MM.1S (cell line): Measurements from ENCODE around the gene POMT2.

Experiments used
- DNase-seq: peaks from one replicate; pipeline ENCODE4 v3.0.0-alpha.2; 2015
- H2AFZ ChIP-seq: fragments of 300-600 bp; sonication (generic); 2 replicates; pipeline ENCODE4 v1.6.0; 2016; ENCODE audit warnings: antibody characterized with exemption, low read length
- H3F3A ChIP-seq: fragments of 300-600 bp; sonication (generic); 2 replicates; pipeline ENCODE4 v1.6.1; 2016; ENCODE audit warnings: mild to moderate bottlenecking, antibody characterized with exemption, low read length, moderate library complexity, mixed read lengths; ENCODE audit not compliant: insufficient read depth
- H3K27ac ChIP-seq: fragments of 300-600 bp; sonication (generic); 2 replicates; pipeline ENCODE4 v1.5.1; 2016; ENCODE audit warnings: mild to moderate bottlenecking, low read length
- H3K27me3 ChIP-seq: fragments of 300-600 bp; sonication (generic); replicated peaks from 2 replicates; pipeline ENCODE4 v1.6.0; 2016; ENCODE audit warnings: low read length; ENCODE audit not compliant: insufficient read depth
- H3K36me3 ChIP-seq: fragments of 300-600 bp; sonication (generic); replicated peaks from 2 replicates; pipeline ENCODE4 v1.6.1; 2016; ENCODE audit warnings: mild to moderate bottlenecking, low read length, mixed read lengths; ENCODE audit not compliant: insufficient read depth
- H3K4me1 ChIP-seq: fragments of 300-600 bp; sonication (generic); 2 replicates; pipeline ENCODE4 v1.6.1; 2016; ENCODE audit warnings: low read length, mixed read lengths
- H3K4me2 ChIP-seq: fragments of 300-600 bp; sonication (generic); 2 replicates; pipeline ENCODE4 v1.6.0; 2016; ENCODE audit warnings: low read depth, low read length
- H3K4me3 ChIP-seq: fragments of 300-600 bp; sonication (generic); 2 replicates; pipeline ENCODE4 v1.5.1; 2016; ENCODE audit warnings: low read length, mixed read lengths
- H3K79me2 ChIP-seq: fragments of 300-600 bp; sonication (generic); 2 replicates; pipeline ENCODE4 v1.6.1; 2016; ENCODE audit warnings: mixed run types, low read length, mixed read lengths
- H3K9ac ChIP-seq: fragments of 300-600 bp; sonication (generic); 2 replicates; pipeline ENCODE4 v1.6.1; 2016; ENCODE audit warnings: low read length, mixed read lengths
- H3K9me2 ChIP-seq: fragments of 300-600 bp; sonication (generic); replicated peaks from 2 replicates; pipeline ENCODE4 v1.6.1; 2016; ENCODE audit warnings: mild to moderate bottlenecking, low read length, mixed read lengths; ENCODE audit not compliant: insufficient read depth
- H3K9me3 ChIP-seq: fragments of 300-600 bp; sonication (generic); replicated peaks from 2 replicates; pipeline ENCODE4 v1.6.1; 2016; ENCODE audit warnings: mild to moderate bottlenecking, low read length, mixed read lengths; ENCODE audit not compliant: insufficient read depth
- H4K20me1 ChIP-seq: fragments of 300-600 bp; sonication (generic); 2 replicates; pipeline ENCODE4 v1.6.1; 2016; ENCODE audit warnings: mild to moderate bottlenecking, low read length, moderate library complexity, mixed read lengths; ENCODE audit not compliant: insufficient read depth
- CTCF ChIP-seq: fragments of 300-600 bp; sonication (generic); IDR thresholded peaks from 2 replicates; pipeline ENCODE4 v1.5.1; 2016; ENCODE audit warnings: antibody characterized with exemption, low read length, mixed read lengths
- EZH2 ChIP-seq: fragments of 300-600 bp; sonication (generic); optimal IDR thresholded peaks from 2 replicates; pipeline ENCODE3; 2017; ENCODE audit warnings: low read depth, mild to moderate bottlenecking, antibody characterized with exemption, low read length, mixed read lengths
- EZH2phosphoT487 ChIP-seq: fragments of 300-600 bp; sonication (generic); IDR thresholded peaks from 2 replicates; pipeline ENCODE4 v1.6.1; 2018; ENCODE audit warnings: antibody characterized with exemption, low read length

POMT2 gene

GRCh38 chr14:77313371-77313770 is 7.3 kb downstream of the POMT2 start:
- H3K9ac ChIP-seq: no peak overlapping the region
- no peaks in the 10 kb centered on the region for H3K79me2 ChIP-seq
- H3F3A ChIP-seq: no peaks in the 10 kb centered on the region
- H2AFZ ChIP-seq: no peak overlapping the region
- H3K4me1 ChIP-seq: peaks cover 5% of the 10 kb centered on the region; the same call in 1 of the 2 replicates
- H3K4me2 ChIP-seq: no peak overlapping the region
- H3K9me2 ChIP-seq: no peaks in the 10 kb centered on the region
- no peak overlapping the region for H3K4me3 ChIP-seq
- H4K20me1 ChIP-seq: no peaks in the 10 kb centered on the region
- H3K36me3 ChIP-seq: no peaks in the 10 kb centered on the region
- no peak for TF ChIP-seq EZH2
- TF ChIP-seq EZH2phosphoT487: no peak
- no peak for TF ChIP-seq CTCF
- H3K27me3 ChIP-seq: no peaks in the 10 kb centered on the region
- no peak overlapping the region for H3K27ac ChIP-seq
- DNase-seq: peak; percentile 40
- no peaks in the 10 kb centered on the region for H3K9me3 ChIP-seq

GRCh38 chr14:77311217-77311616 is 9.5 kb downstream of the POMT2 start:
- Histone ChIP-seq H3F3A (no peaks in the 10 kb centered on the region), H2AFZ (no peak overlapping the region), H3K27ac (no peak overlapping the region), H3K36me3 (no peaks in the 10 kb centered on the region), H3K4me3 (no peak overlapping the region), H3K9ac (no peak overlapping the region), H3K79me2 (no peaks in the 10 kb centered on the region), H4K20me1 (no peaks in the 10 kb centered on the region), H3K4me2 (no peak overlapping the region), H3K9me2 (no peaks in the 10 kb centered on the region), H3K27me3 (no peaks in the 10 kb centered on the region), H3K4me1 (peaks cover 5% of the 10 kb centered on the region; the same call in 1 of the 2 replicates), H3K9me3 (no peaks in the 10 kb centered on the region)
- TF ChIP-seq EZH2: no peak
- no peak for TF ChIP-seq EZH2phosphoT487
- TF ChIP-seq CTCF: no peak
- DNase-seq: no peak

- H3K4me2 ChIP-seq: no peak overlapping the region
- H3K9ac ChIP-seq: no peak overlapping the region
- H3K36me3 ChIP-seq: no peaks in the 10 kb centered on the region
- TF ChIP-seq EZH2: no peak
- TF ChIP-seq CTCF: no peak
- no peak for TF ChIP-seq EZH2phosphoT487
- H3K9me3 ChIP-seq: no peaks in the 10 kb centered on the region
- no peaks in the 10 kb centered on the region for H3F3A ChIP-seq
- no peaks in the 10 kb centered on the region for H3K9me2 ChIP-seq
- no peak overlapping the region for H3K27ac ChIP-seq
- no peaks in the 10 kb centered on the region for H4K20me1 ChIP-seq
- H3K4me1 ChIP-seq: peaks cover 5% of the 10 kb centered on the region; the same call in 1 of the 2 replicates
- DNase-seq: no peak
- H3K79me2 ChIP-seq: no peaks in the 10 kb centered on the region
- no peak overlapping the region for H2AFZ ChIP-seq
- H3K4me3 ChIP-seq: no peak overlapping the region
- H3K27me3 ChIP-seq: no peaks in the 10 kb centered on the region
Observed at GRCh38 chr14:77310026-77310425, 10.7 kb downstream of the POMT2 start.
